ENCODE measurements around the gene SFXN3. TPM values are rescaled to one million over a fixed set of nuclear protein-coding genes. Genes with fewer than 3 reads are reported as not detected.

SFXN3 gene
- total and polyA plus RNA-seq, 2 of the 13 experiments (the other 11 are each of a cell fraction or from before 2014, with no cell fraction given): 16.8 to 71.5 TPM

DNA sequence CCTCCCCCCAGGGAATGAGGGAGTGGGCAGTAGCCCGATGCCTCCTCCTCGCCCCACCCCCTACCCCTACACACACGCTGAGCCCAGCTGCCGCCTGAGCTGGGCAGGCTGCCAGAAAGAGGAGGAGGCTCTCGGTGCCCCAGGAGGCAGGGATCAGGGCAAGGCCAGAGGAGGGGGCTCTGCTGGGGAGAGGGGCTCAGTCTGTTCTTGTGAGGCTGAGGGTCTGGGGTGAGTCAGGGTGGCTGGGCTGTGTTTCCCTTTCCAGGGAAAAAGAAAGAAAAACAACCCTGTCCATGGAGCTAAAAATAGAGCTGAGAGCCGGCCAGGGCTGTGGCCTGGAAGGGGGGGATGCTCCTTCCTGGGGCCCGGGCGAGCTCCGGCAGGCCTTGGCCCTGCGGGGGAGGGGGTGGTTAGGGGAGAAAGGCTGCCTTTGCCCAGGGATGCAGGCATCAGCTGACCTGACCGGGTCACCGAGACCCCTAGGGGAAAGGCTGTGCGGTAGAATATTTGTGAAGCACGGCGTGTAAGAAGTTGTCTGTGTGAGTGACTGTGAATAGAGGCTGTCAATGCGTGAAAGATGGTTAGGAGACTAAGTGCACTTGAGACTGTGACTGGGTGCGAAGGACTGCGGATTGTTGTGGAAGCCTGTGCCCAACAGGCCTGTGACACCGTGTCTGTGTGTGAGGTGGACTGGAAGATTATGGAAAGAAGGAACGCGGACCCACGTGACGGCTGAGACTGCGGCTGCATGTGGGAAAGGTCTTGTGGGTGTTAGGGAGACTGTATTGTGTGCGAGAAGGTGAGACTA lies 32.6 kb upstream of the SFXN3 start (continued):
- TF ChIP-seq, protein P1, sequence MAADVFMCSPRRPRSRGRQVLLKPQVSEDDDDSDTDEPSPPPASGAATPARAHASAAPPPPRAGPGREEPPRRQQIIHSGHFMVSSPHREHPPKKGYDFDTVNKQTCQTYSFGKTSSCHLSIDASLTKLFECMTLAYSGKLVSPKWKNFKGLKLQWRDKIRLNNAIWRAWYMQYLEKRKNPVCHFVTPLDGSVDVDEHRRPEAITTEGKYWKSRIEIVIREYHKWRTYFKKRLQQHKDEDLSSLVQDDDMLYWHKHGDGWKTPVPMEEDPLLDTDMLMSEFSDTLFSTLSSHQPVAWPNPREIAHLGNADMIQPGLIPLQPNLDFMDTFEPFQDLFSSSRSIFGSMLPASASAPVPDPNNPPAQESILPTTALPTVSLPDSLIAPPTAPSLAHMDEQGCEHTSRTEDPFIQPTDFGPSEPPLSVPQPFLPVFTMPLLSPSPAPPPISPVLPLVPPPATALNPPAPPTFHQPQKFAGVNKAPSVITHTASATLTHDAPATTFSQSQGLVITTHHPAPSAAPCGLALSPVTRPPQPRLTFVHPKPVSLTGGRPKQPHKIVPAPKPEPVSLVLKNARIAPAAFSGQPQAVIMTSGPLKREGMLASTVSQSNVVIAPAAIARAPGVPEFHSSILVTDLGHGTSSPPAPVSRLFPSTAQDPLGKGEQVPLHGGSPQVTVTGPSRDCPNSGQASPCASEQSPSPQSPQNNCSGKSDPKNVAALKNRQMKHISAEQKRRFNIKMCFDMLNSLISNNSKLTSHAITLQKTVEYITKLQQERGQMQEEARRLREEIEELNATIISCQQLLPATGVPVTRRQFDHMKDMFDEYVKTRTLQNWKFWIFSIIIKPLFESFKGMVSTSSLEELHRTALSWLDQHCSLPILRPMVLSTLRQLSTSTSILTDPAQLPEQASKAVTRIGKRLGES (CRISPR knock-in tag; IDR thresholded peaks at IDR 0.05; ENCODE audit: borderline replicate concordance): no peak
- TF ChIP-seq ZFP90 (CRISPR knock-in tag; IDR thresholded peaks at IDR 0.05; ENCODE audit: borderline replicate concordance): peak; percentile 44; the same call in 1 of the 2 replicates
- TF ChIP-seq, protein P2, sequence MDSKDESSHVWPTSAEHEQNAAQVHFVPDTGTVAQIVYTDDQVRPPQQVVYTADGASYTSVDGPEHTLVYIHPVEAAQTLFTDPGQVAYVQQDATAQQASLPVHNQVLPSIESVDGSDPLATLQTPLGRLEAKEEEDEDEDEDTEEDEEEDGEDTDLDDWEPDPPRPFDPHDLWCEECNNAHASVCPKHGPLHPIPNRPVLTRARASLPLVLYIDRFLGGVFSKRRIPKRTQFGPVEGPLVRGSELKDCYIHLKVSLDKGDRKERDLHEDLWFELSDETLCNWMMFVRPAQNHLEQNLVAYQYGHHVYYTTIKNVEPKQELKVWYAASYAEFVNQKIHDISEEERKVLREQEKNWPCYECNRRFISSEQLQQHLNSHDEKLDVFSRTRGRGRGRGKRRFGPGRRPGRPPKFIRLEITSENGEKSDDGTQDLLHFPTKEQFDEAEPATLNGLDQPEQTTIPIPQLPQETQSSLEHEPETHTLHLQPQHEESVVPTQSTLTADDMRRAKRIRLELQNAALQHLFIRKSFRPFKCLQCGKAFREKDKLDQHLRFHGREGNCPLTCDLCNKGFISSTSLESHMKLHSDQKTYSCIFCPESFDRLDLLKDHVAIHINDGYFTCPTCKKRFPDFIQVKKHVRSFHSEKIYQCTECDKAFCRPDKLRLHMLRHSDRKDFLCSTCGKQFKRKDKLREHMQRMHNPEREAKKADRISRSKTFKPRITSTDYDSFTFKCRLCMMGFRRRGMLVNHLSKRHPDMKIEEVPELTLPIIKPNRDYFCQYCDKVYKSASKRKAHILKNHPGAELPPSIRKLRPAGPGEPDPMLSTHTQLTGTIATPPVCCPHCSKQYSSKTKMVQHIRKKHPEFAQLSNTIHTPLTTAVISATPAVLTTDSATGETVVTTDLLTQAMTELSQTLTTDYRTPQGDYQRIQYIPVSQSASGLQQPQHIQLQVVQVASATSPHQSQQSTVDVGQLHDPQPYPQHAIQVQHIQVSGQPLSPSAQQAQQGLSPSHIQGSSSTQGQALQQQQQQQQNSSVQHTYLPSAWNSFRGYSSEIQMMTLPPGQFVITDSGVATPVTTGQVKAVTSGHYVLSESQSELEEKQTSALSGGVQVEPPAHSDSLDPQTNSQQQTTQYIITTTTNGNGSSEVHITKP (CRISPR knock-in tag; IDR thresholded peaks at IDR 0.05; ENCODE audit: low read depth): no peak
- no peak for TF ChIP-seq TAF15 (IDR thresholded peaks at IDR 0.05; ENCODE audit: low read depth, low read length, poor library complexity, severe bottlenecking)
- TF ChIP-seq KDM5A (IDR thresholded peaks at IDR 0.05; ENCODE audit: borderline replicate concordance, low read length): no peak
- TF ChIP-seq ZNF713 (CRISPR knock-in tag; IDR thresholded peaks at IDR 0.05): no peak
- TF ChIP-seq THAP11 (CRISPR knock-in tag; IDR thresholded peaks at IDR 0.05): no peak; the same call in 1 of the 2 replicates
- no peak; the same call in 1 of the 2 replicates for TF ChIP-seq ZMAT3 (CRISPR knock-in tag; conservative IDR thresholded peaks at IDR 0.05)
- TF ChIP-seq JARID2 (CRISPR knock-in tag; IDR thresholded peaks at IDR 0.05; ENCODE audit: insufficient replicate concordance): no peak
- TF ChIP-seq MEF2D (CRISPR knock-in tag; IDR thresholded peaks at IDR 0.05): peak; percentile 94
- no peak for TF ChIP-seq U2AF1 (optimal IDR thresholded peaks at IDR 0.05; ENCODE audit: low read depth, low read length)
- TF ChIP-seq MYNN (CRISPR knock-in tag; IDR thresholded peaks at IDR 0.05; ENCODE audit: low read depth): no peak
- TF ChIP-seq ZNF317 (CRISPR knock-in tag; IDR thresholded peaks at IDR 0.05): peak; percentile 39; the same call in 1 of the 2 replicates
- TF ChIP-seq CBFB (CRISPR knock-in tag; IDR thresholded peaks at IDR 0.05): no peak
- no peak for TF ChIP-seq ZNF660 (CRISPR knock-in tag; IDR thresholded peaks at IDR 0.05; ENCODE audit: borderline replicate concordance, low read depth)
- TF ChIP-seq ELF4 (CRISPR knock-in tag; IDR thresholded peaks at IDR 0.05; ENCODE audit: borderline replicate concordance): no peak
- no peak for TF ChIP-seq ZNF12 (CRISPR knock-in tag; IDR thresholded peaks at IDR 0.05)
- 0 out of 4 replicates have a peak, but pooled peaks of 1 of the 2 experiments have one; percentile 4 for TF ChIP-seq KLF16 (CRISPR knock-in tag; IDR thresholded peaks at IDR 0.05)
- no peak for TF ChIP-seq NFKB2 (CRISPR knock-in tag; IDR thresholded peaks at IDR 0.05; ENCODE audit: borderline replicate concordance)
- TF ChIP-seq POLR2AphosphoS2 (IDR thresholded peaks at IDR 0.05; ENCODE audit: low read depth, low read length): no peak
- TF ChIP-seq, protein P3, sequence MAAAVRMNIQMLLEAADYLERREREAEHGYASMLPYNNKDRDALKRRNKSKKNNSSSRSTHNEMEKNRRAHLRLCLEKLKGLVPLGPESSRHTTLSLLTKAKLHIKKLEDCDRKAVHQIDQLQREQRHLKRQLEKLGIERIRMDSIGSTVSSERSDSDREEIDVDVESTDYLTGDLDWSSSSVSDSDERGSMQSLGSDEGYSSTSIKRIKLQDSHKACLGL (CRISPR knock-in tag; IDR thresholded peaks at IDR 0.05): no peak
- no peak for TF ChIP-seq MYC (CRISPR knock-in tag; IDR thresholded peaks at IDR 0.05; ENCODE audit: borderline replicate concordance)
- TF ChIP-seq MED1 (CRISPR knock-in tag; IDR thresholded peaks at IDR 0.05): no peak
